Right atrium auricular region (tissue), 2 donors: ENCODE results near the gene TRAF2. TPM values are rescaled to one million over a fixed set of nuclear protein-coding genes. Genes with fewer than 3 reads are reported as not detected.
A peak's percentile ranks its signal among the peaks of the same experiment; 100 is the strongest.

Source experiments
- DNase-seq: peaks from one replicate; pipeline ENCODE4 v3.0.0-alpha.2; 2019; ENCODE audit warnings: low spot score
- H3K27ac ChIP-seq, 2 donors: fragments of 200-600 bp; sonication (generic); 1 replicate in 1 of 2; 2 replicates in 1 of 2; pipeline ENCODE4 v1.5.1; 2016 to 2019
- H3K27me3 ChIP-seq, 2 donors: fragments of 200-600 bp; sonication (generic); one replicate each; pipeline versions ENCODE4 v1.5.1 to v1.6.0; 2017 to 2019
- H3K36me3 ChIP-seq: fragments of 200-600 bp; sonication (generic); one replicate; pipeline ENCODE4 v1.5.1; 2016
- H3K4me1 ChIP-seq, 2 donors: fragments of 200-600 bp; sonication (generic); one replicate each; pipeline versions ENCODE4 v1.5.1 to v1.6.0; 2017 to 2019
- H3K4me3 ChIP-seq, 2 donors: fragments of 200-600 bp; sonication (generic); 1 replicate in 1 of 2; 2 replicates in 1 of 2; pipeline ENCODE4 v1.5.1; 2017 to 2019; ENCODE audit warnings: mild to moderate bottlenecking in 1 of 2, moderate library complexity in 1 of 2
- H3K9me3 ChIP-seq, 2 donors: fragments of 200-600 bp; sonication (generic); one replicate each; pipeline ENCODE4 v1.5.1; 2019
- total RNA-seq, 2 donors: library from RNA; depleted of rRNA; stranded (reverse); fragments of >200 nt; gene quantifications; one replicate each; pipeline ENCODE4 v1.1.0, GENCODE V29; 2016
- TF ChIP-seq, protein P1 (sequence below), 2 donors: fragments of 200-600 bp; sonication (generic); IDR thresholded peaks; one replicate each; pipeline ENCODE4 v1.5.1; 2019; ENCODE audit warnings: antibody characterized with exemption in 2 of 2

The TRAF2 gene
- total RNA-seq, 2 donors from 2014 or later: 1.9 to 4.1 TPM

GRCh38 chr9:136925414-136926153 is 39.3 kb downstream of the TRAF2 start:
- H3K36me3 ChIP-seq: peaks cover 12% of the 10 kb centered on the region
- H3K27ac ChIP-seq: peak overlapping the region; percentile 55 to 66
- no peaks in the 10 kb centered on the region for H3K9me3 ChIP-seq
- no peak for DNase-seq
- H3K4me3 ChIP-seq: no peak overlapping the region
- H3K27me3 ChIP-seq: no peaks in the 10 kb centered on the region
- TF ChIP-seq, protein P1, sequence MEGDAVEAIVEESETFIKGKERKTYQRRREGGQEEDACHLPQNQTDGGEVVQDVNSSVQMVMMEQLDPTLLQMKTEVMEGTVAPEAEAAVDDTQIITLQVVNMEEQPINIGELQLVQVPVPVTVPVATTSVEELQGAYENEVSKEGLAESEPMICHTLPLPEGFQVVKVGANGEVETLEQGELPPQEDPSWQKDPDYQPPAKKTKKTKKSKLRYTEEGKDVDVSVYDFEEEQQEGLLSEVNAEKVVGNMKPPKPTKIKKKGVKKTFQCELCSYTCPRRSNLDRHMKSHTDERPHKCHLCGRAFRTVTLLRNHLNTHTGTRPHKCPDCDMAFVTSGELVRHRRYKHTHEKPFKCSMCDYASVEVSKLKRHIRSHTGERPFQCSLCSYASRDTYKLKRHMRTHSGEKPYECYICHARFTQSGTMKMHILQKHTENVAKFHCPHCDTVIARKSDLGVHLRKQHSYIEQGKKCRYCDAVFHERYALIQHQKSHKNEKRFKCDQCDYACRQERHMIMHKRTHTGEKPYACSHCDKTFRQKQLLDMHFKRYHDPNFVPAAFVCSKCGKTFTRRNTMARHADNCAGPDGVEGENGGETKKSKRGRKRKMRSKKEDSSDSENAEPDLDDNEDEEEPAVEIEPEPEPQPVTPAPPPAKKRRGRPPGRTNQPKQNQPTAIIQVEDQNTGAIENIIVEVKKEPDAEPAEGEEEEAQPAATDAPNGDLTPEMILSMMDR (IDR thresholded peaks at IDR 0.05): no peak
- H3K4me1 ChIP-seq: peaks cover 0 to 69% of the 10 kb centered on the region in 2 donors

DNA sequence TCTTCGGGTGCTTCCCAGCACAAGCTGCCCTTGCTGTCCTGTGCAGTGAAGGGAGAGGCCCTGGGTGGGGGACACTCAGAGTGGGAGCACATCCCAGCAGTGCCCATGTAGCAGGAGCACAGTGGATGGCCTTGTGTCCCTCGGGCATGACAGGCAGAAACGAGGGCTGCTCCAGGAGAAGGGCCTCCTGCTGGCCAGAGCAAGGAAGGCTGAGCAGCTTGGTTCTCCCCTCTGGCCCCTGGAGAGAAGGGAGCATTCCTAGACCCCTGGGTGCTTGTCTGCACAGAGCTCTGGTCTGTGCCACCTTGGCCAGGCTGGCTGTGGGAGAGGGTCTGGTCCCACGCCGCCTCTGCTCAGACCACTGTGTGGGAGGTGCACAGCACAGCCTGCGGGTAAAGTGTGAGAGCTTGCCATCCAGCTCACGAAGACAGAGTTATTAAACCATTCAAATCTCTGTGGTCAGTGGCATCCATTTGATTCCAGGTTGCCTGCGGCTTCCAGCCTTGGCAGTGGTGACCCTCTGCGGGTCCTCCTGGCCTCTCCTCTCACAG is 39.9 kb downstream of the TRAF2 start:
- Histone ChIP-seq H3K36me3 (peaks cover 6% of the 10 kb centered on the region), H3K4me1 (peaks cover 0 to 67% of the 10 kb centered on the region in 2 donors), H3K27me3 (no peaks in the 10 kb centered on the region), H3K4me3 (no peak overlapping the region), H3K27ac (peak overlapping the region in 1 of 2 donors; percentile 66), H3K9me3 (no peaks in the 10 kb centered on the region)
- no peak for DNase-seq
- TF ChIP-seq, protein P1 (IDR thresholded peaks at IDR 0.05): no peak

GRCh38 chr9:136926749-136927148 is 40.4 kb downstream of the TRAF2 start:
- H3K4me1 ChIP-seq: peaks cover 0 to 62% of the 10 kb centered on the region in 2 donors
- no peak for DNase-seq
- H3K9me3 ChIP-seq: no peaks in the 10 kb centered on the region
- peak overlapping the region in 1 of 2 donors; percentile 88 for H3K27ac ChIP-seq
- peaks cover 6% of the 10 kb centered on the region for H3K36me3 ChIP-seq
- no peak overlapping the region for H3K4me3 ChIP-seq
- TF ChIP-seq, protein P1 (IDR thresholded peaks at IDR 0.05): no peak
- H3K27me3 ChIP-seq: no peaks in the 10 kb centered on the region

GRCh38 chr9:136927343-136928271 is 41.3 kb downstream of the TRAF2 start:
- DNase-seq: no peak
- Histone ChIP-seq H3K4me1 (peaks cover 0 to 55% of the 10 kb centered on the region in 2 donors), H3K36me3 (peaks cover 6% of the 10 kb centered on the region), H3K9me3 (no peaks in the 10 kb centered on the region), H3K27me3 (no peaks in the 10 kb centered on the region), H3K4me3 (no peak overlapping the region), H3K27ac (peak overlapping the region; percentile 87 to 88)
- TF ChIP-seq, protein P1 (IDR thresholded peaks at IDR 0.05): no peak

DNA sequence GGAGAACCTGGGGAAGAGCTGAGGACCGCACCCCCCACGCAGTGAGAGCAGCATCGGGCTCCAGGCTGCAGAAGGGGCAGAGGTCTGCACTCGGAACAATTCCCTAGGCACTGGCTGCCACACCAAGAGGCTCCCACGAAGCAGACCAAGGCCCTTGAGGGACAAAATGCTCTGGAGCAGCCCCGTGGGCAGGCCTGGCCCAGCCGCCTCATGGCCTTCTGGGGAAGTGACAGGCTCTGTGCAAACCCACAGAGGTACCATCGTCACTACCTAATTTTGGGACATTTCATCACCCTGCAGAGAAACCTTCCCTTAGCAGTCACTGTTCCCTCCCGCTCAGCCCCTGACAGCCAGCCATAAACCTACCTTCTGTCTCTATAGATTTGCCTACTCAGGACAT is 42.3 kb downstream of the TRAF2 start:
- Histone ChIP-seq H3K4me1 (peaks cover 0 to 55% of the 10 kb centered on the region in 2 donors), H3K36me3 (peaks cover 6% of the 10 kb centered on the region), H3K27ac (peak overlapping the region; percentile 87 to 88), H3K9me3 (no peaks in the 10 kb centered on the region), H3K27me3 (no peaks in the 10 kb centered on the region), H3K4me3 (peak overlapping the region in 1 of 2 donors; percentile 1)
- DNase-seq: no peak
- TF ChIP-seq, protein P1 (IDR thresholded peaks at IDR 0.05): no peak
